GM19238 (cell line): Measurements from ENCODE around the gene STK33.

ENCODE experiments used
- DNase-seq: peaks from one replicate; pipeline ENCODE4 v3.0.0; 2011; ENCODE audit warnings: low spot score; ENCODE audit not compliant: insufficient read length

STK33 gene

DNA sequence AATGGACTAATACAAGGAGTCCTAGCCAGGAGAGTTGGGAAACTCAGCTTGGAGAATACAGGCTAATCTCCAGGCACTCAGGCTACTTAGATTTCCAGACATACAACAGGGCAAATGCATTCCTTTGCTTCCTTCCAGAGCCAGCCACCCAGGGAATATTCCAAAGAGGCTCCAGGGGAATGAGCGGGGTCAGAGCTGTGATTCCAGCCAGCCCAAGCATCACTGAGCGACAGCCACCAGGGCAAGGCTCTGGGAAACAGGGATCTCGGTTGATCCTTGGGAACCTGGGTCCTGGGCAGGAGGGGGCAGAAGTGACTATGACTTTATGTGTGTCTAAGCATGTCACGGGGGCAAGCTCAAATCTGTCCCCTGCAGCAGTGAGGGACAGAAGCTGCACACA lies 218.1 kb downstream of the STK33 start:
- DNase-seq: no peak

DNA sequence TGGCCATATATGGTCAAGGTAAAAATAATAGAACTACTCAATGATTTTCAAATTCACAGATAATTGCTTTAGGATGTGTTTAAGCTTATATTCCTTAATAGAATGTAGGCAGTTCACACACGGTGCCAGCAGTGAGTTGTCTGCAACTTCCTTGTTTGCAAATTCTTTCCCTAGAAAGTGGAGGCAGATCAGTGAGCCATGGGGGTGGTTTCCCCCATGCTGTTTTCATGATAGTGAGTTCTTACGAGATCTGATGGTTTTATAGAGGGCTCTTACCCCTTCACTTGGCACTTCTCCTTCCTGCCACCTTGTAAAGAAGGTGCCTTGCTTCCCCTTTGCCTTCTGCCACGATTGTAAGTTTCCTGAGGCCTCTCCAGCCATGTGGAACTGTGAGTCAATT lies 218.6 kb downstream of the STK33 start:
- no peak for DNase-seq

DNA sequence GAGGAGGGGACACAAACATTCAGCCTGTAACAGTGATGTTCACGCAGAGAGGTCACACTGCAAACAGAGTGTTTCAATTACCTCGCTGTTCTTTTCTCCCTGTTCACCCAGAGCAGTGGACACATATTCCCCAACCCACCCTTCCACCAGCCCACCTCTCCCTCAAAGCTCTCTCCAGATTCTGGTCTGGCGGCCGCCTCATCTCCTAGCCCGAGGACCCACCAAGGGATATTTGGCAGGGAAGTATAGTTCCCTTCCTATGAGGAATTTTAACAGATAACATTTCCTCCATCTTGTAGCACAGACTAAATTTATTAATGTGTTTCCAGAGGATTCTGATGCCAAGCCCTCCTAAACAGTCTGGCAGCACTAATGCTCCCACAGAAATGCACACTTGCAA lies 219.3 kb downstream of the STK33 start:
- no peak for DNase-seq

DNA sequence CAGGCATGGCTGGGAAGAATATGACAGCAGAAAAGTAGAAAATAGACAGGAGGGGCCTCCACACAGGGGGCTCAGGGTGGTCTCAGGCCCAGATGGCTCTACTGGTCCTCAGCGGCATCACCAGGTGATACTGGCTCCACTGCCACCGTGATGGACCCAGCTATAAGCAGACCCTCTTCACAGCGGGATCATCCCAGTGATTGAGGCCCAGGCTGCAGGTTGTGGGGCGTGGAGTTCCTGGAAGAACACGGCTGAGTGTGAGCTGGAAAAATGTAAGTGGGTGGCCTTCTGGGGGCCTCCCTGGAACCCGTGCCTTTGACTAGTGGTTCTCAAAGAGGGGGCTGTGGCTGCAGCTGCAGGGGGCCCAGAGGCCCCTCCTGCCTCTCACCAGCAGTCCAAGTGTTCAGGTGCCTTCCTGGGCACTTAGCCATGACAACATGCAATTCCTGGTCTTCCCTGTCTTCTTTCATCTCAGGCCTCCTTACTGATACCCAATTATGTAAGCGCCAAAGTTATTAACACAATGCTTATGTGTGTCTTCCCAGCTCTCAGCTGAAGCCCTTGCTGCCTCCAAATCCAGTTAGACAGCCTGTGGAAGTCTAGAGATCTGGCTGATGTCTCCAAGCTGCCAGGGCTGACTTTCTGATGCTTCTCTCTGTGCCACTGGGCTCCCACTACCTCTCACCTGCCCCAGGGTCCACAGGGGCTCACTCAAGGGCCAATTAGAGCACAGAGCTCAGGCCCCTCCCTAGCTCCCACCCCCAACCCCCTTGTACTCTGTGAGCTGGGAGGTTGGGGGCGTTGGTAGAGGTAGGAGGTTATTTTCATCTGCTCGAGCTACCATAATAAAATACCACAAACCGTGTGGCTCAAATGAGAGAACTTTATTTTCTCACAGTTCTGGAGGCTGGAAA lies 220.3 kb downstream of the STK33 start:
- DNase-seq: no peak

DNA sequence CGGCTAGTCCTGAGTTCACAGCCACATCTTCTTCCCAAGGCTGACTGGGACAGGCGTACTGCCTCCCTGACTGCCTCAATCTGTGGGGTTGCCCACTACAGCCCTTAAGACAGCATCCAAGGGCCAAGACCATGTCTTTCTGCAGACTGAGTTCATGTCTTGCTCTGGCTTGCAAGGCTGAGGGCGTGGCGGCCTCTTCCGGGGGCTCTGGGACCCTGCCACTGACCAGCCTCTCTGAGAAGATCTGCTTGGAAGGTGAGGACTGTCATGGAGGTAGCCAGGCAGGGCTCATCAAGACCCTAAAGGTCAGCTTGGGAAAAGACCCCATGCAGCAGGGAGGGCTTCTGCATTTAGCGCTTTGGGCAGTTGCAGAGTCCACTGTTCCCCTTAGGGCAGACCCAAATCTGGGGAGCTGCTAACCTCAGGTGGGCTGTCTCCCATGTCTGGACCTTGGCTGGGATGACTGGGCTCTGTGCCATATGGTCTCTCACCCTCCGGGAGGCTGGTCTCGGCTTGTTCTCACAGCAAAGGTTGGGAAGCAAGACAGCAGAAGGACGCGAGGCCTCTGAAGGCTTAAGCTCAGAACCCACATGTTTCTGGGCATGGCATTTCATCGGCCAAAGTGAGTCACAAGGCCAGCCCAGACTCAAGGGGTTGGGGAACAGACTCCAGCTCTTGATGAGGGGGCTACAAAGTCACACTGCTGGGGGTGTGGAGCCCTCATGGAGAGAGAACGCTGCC lies 221.2 kb downstream of the STK33 start:
- no peak for DNase-seq

DNA sequence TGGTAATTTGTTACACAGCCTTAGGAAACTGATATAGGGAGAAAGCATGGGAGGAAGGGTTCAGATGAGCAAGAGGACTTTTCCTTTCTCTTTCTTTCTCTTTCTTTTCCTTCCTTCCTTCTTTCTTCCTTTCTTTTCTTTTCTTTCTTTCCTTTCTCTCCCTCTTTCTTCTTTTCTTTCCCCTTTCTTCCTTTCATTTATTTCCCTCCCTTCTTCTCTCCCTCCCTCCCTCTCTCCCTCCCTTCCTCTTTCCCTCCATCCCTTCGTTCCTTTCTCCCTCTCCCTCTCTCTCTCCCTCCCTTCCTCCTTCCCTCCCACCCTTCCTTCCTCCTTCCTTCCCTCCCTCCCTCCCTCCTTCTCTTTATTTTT lies 222.5 kb downstream of the STK33 start:
- DNase-seq: no peak

DNA sequence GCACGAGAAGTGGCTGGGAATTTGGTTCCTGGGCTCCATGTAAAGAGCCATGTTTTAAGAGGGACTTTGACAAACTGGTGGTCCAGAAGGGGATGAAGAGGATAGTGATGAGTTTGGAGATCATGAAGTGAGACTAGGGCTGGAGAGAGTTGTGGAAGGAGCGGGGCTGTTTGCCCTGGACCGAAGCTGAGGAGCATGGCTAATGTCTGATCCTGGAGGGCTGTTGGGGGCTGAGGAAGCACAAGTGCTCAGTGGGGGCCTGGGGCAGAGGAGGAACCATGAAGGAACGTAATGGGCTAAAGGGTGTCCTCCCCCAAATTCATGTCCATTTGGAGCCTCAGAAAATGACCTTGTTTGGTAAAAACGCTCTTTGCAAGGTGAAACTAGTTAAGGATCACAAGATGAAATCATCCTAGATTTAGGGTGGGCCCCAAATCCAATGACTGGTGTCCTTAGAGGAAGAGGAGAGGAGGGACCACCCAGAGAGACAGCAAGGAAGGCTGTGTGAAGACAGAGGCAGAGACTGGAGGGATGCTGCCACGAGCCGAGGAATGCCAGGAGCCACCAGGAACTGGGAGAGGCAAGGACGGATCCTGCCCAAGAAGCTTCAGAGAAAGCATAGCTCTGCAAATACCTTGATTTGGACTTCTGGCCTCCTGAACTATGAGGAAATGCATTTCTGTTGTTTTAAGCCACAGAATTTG lies 223.1 kb downstream of the STK33 start:
- DNase-seq: no peak

DNA sequence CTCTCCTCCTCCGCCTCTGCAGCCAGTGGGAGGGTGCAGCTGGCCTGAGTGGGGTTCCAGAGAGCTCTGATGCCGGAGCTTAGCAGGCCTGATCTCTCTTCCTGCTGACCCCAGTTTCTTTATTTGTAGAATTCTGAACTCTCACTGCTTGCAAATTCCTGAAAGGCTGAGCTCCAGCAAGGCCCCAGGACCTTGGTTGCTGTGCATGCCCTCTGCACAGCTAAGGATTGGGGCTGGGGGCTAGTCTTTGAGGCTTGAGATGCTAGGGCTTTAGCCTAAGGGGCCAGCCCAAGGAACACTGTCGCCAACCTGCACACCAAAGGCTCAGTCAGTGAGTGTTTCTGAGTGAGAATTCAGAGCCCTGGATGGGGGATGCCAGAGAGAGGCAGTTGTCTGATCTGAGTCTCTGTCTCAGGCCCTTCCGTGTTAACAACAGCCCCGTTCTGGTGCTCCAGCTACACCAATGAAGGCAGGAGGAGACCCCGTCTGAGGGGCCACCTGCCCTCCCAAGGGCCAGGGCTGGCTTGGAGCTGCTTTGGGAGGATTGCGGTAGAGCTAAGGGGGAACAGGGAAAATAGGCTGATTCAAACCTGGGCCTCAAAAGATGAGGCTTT lies 224.3 kb downstream of the STK33 start:
- DNase-seq: no peak

DNA sequence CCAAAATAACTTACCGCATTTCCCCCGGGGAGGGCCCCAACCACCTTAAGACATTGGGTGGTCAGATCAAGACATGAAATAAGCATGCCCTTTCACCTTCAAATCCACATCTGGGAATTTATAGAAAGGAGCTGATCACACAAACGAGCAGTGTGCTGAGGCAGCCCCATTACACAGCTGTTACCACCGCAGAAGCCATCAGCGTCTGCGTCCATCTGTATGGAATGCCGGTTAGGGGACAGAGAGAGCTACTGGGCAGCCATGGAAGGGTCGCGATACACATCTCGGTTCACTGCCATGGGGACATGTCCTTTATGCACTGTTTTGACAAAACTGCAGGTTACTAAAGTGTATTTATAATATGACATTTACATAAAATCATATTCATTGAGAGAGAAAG lies 225.3 kb downstream of the STK33 start:
- DNase-seq: no peak

DNA sequence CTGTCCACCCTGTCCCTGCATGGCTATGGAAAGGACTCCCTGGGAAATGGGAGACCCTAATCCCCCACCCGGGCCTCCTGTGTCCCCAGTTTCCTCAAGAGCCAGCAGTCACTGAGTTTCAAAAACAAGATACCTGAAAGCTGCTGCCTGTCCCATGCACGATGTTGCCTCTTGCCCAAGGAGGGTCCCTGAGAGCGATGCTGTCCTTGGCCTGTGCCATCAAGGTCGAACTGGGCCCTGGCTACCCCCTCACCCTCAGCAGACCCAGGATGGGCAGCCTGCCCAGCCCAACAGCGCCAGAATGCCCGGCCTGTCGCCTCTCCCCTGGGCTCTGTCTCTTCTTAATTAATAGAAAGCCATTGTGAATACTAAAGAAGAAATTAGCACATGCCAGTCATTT lies 225.8 kb downstream of the STK33 start:
- DNase-seq: no peak

DNA sequence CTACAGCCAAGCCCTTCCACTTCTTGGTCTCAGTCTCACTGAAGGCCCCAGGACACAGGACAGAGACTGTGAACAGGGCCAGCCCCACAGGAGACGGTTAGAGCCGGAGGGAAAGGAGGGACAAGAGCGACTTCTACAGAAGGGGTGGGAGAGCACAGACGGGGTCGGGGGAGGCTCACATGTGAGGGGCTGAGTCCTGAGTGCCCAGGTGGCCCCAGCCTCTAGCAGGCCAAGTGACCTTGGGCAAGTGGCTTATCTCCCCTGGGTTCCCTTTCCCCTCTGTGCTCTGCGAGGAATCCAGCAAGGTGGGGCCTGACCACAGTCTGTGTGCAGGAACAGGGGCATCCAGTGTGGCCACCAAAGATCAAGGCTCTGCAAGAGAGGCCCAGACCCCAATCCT lies 227.7 kb downstream of the STK33 start:
- DNase-seq: no peak

DNA sequence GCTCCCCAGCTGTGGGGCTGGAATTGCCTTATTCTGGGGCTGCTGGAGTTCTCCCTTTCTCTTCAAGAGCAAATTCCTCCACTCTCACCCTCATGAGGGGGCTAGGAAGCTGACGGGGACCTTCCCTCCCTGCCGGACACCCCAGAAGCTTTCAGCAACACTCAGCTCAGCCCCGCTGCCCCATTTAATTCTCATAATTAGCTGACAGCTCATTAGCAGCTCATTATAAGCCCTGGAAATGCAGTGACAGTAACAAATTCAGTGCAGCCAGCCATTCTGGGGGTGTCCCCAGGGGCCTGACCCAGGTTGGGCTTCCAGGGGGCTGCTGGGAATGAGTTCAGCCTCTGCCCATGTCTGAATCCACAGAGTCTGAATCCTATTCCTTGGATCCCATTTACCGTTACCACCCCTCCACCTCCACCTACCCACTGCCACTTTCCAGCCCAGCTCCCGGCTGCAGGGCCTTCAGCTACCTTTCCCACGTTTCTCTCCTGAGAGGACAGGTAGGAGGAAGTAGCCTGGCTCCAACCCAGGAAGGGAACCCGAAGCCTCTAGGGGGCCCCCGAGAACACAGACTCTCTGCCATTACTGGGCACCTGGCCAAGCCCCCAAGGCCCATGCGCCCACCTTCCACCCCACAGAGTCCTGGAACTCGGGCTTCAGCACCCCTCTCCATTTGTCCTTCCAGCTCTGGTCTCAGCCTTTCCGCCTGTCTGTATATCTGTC lies 228.6 kb downstream of the STK33 start:
- DNase-seq: no peak

DNA sequence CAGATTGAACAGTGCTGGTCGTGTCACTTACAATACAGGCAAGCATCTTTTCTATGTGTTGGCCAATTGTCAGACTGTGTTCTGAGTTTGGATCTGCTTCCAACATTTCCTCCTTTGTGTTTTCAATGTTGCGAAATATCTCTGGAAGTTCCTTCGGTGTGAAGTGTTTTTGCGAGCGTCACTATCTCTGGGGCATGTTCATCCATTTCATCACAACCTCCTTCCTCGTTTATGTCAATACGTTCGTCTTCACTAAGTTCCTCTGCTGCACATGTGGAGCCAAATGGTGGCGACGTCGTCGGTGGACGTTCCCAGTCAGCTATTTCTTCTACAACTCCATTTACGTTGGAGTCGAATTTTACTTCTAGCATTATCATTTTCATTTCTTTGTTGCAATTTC lies 230.1 kb downstream of the STK33 start:
- DNase-seq: no peak

DNA sequence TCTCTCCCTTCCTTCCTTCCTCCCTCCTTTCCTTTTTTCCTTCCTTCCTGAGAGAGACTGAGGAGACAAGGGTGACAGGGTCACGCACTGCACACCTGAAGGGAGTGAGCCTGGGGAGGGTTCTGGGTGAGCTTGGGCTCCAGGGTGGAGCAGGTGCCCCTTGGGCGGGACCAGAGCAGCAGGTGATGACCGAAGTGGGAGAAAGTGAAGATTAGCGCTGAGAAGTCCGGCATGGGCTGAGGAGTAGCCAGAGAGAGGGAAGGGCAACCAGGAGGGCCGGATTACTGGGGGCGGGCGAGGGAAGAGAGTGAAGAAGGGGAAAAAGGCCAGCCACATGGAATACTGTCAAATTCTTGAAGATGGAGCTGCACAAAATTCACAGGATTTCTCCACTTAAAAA lies 231.1 kb downstream of the STK33 start:
- no peak for DNase-seq

DNA sequence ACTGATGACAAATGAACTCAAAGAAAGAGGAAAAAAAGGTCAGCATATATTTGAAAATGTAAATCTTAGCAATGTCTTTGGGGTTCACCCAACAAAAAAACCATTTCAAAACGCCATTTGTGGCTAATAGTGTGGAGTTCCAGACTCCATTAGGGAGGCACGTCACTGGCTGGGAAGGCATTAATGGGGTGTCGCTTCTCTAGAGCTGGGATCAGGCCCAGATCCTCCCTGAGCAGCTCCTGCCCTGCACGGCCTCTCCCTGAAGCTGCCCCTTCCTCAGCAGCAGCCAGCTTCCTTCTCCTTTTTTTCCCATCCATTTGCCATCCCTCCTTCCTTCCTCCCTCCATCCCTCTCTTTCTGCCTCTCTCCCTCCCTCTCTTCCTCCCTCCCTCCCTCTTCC lies 231.5 kb downstream of the STK33 start:
- DNase-seq: no peak

DNA sequence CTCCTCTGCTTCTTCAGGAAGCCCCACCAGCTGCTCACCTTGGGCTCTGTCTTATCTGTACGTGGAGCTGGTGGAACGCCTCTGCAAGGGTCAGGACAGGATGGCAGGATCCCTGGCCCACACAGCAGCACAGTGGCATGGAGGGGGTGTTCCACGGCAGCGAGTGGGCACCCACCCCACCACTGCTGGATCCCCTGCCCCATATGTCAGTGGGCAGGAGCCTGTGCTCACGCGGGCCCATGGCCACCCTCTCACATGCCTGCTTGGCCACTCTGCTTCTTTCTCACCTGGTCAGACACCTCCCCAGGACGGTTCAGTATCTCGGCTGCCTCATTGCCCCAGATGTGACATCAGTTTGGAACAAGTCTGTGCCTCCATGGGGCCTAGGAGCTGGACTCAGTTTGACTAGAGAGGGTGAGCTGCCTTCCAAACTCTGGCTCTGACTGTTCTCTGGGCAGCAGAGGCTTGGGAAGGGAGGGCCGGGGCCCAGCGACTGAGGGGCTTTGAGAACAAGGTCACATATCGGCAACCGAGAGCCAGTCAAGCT lies 232.3 kb downstream of the STK33 start:
- DNase-seq: no peak

DNA sequence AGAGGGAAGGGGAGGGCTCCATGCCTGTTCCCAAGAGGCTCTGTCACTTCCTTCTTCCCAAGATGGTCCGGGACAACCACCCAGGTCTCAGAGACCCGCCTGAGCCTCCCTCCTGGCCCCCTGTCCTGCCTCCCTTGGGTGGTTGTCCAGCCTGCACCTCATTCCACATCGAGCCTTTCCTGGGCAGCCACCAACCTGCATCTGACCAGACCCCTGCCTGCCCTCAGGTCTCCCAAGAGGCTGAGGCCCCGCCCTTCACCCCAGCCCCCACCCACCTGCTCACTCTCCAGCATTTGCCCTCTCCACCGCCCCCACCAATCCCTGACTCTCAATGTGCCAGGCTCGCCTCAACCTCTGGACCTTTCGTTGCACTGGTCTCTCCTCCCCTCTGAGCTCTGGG lies 232.8 kb downstream of the STK33 start:
- DNase-seq: no peak

DNA sequence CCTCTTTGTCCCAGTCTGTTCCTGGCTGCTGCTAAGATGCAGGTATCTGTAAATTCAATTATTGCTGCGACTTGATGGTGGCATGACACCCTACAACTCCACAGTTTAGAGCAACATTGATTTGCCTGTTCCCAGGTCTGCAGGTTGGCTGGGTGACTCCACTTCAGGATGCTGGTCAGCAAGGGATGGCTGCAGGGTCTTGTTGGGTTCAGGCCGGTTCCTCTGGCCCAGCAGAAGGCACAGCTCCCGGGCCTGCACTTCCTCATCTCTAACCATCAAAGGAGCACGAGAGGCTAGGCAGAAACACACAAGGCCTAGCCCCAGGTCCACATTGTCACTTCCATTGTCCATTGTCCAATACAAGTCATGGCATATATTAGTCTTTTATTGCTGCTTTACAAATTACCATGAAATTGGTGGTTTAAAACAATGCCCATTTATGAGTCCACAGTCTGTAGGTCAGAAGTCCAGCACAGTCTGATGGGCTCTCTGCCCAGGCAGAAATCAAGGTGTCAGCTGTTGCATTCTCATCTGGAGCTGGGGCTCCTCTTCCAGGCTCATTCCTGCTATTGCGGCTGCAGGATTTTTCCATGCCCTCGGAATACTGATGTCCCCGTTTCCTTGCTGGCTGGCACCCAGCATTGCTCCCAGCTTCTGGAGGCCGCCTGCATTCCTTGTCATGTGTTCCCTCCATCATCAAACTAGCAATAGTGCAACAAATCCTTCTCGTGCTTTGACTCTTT lies 233.8 kb downstream of the STK33 start:
- no peak for DNase-seq

DNA sequence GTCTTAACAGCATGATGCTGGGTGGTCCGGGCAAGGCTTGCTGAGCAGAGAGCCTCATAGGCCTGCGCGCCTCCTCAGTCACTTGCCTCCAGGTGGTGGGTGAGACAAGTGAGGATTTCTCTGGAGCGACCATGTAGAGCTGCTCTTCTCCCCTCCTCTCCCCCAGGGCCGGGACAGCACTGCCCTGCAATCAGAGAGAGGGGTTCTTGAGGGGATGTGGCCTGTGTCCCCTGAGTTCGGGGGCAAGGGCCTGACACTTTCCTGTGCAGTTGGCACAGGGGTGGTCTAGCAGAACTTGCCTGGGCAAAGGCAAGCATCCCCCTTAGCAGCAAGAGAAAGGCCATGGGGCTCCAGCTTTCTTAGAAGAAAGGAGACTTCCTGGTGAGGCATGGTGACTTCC lies 234.5 kb downstream of the STK33 start:
- DNase-seq: no peak

DNA sequence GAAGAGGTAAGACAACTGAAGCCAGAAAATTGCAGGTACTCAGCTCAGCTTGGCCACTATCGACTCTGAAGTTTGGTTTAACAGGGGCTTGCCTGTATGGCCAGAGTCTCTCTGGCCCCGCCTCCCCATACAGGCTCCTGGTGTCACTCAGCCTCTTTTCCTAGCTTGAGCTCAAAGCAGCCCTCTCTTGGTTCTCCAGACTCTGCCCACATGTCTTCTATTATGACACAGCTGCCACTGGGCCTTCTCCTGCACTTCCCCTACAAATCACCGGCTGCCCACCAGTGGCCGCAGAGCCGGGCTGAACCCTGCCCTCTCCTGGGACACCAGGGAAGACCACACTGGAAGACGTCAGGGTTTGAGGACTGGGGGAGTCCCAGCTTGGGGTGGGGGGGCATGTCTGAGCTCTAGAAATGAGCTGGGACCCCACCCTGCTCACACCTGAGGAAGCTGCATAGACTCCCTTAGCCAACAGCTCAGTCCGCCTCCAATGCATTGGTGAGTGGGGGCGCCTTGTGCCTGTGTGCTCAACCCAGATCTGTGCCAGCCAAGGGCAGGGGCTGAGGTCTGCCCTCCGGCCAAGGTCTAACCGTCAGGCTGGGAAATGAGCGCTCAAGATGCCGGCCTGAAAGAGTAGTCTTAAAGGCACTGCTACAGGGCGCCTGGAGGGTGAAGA lies 236.0 kb downstream of the STK33 start:
- DNase-seq: no peak
